GM18909 (cell line): Measurements from ENCODE around the gene ABCF3.
"Not testable (repeated sequence)": the region's sequence is repeated elsewhere in the genome, so short reads cannot be mapped to it uniquely, and the experiment has no call there.

Source experiments
- ATAC-seq: cut with Tn5 transposase; IDR thresholded peaks from one replicate; pipeline ENCODE4 v1.9.1; 2021; ENCODE audit warnings: mild to moderate bottlenecking; ENCODE audit not compliant: unreplicated experiment, poor library complexity

ABCF3 gene

GRCh38 chr3:184186184-184186901 lies at the start of gene ABCF3:
Gene ABCF3 (plus strand): TSS chr3:184186199. CDS start chr3:184186208, 9 bp downstream.
- peak; percentile 35 for ATAC-seq

GRCh38 chr3:184140436-184140835 lies 45.6 kb upstream of the ABCF3 start:
- no peak for ATAC-seq

- no peak for ATAC-seq
Measured at GRCh38 chr3:184142199-184142598, 43.8 kb upstream of the ABCF3 start.

- no peak for ATAC-seq
Measured at GRCh38 chr3:184143327-184143726, 42.7 kb upstream of the ABCF3 start.

GRCh38 chr3:184144505-184144904 lies 41.5 kb upstream of the ABCF3 start:
- ATAC-seq: no peak

GRCh38 chr3:184145111-184145524 lies 40.9 kb upstream of the ABCF3 start:
- ATAC-seq: no peak

- no peak for ATAC-seq
Measured at GRCh38 chr3:184145751-184146270, 40.2 kb upstream of the ABCF3 start.

- ATAC-seq: no peak
Measured at GRCh38 chr3:184148076-184148475, 37.9 kb upstream of the ABCF3 start.

- no peak for ATAC-seq
Measured at GRCh38 chr3:184149123-184149522, 36.9 kb upstream of the ABCF3 start.

GRCh38 chr3:184149770-184150169 lies 36.2 kb upstream of the ABCF3 start:
- not testable (repeated sequence) for ATAC-seq

- ATAC-seq: peak; percentile 85
Measured at GRCh38 chr3:184154885-184155643, 30.9 kb upstream of the ABCF3 start, which contains the start of gene DVL3. Gene DVL3 (plus strand): TSS chr3:184155377. CDS start chr3:184155636, 259 bp downstream.

- ATAC-seq: peak; percentile 32
Measured at GRCh38 chr3:184155644-184156521, 30.1 kb upstream of the ABCF3 start.

- ATAC-seq: no peak
Measured at GRCh38 chr3:184156522-184156955, 29.5 kb upstream of the ABCF3 start.

GRCh38 chr3:184157206-184157605 lies 28.8 kb upstream of the ABCF3 start:
- ATAC-seq: no peak

GRCh38 chr3:184158404-184158803 lies 27.6 kb upstream of the ABCF3 start:
- no peak for ATAC-seq

- peak; percentile 44 for ATAC-seq
Measured at GRCh38 chr3:184160456-184160855, 25.5 kb upstream of the ABCF3 start.

- not testable (repeated sequence) for ATAC-seq
Measured at GRCh38 chr3:184162571-184163070, 23.4 kb upstream of the ABCF3 start.

GRCh38 chr3:184164648-184165330 lies 21.2 kb upstream of the ABCF3 start:
- no peak for ATAC-seq

- no peak for ATAC-seq
Measured at GRCh38 chr3:184165543-184165942, 20.5 kb upstream of the ABCF3 start.
